ENCODE results near the gene ZFAND4.

The ZFAND4 gene

GRCh38 chr10:45647118-45647517 lies 25.5 kb downstream of the ZFAND4 start:
- H3K36me3 ChIP-seq (ENCODE audit: insufficient read depth, low read length) = no peaks in the 10 kb centered on the region
- H3K9me2 ChIP-seq (replicated peaks; ENCODE audit: low read depth, low read length) = no peaks in the 10 kb centered on the region

GRCh38 chr10:45646384-45647050 lies 26.1 kb downstream of the ZFAND4 start:
- Histone ChIP-seq H3K27me3 (ENCODE audit: insufficient read depth, low read length, poor library complexity, severe bottlenecking) (no peaks in the 10 kb centered on the region), H3K9me2 (replicated peaks; ENCODE audit: low read depth, low read length) (no peaks in the 10 kb centered on the region), H3K4me3 (ENCODE audit: low read length, poor library complexity, severe bottlenecking) (no peak overlapping the region), H3F3A (ENCODE audit: low read depth) (no peaks in the 10 kb centered on the region), H3K9ac (ENCODE audit: low read depth, low read length, poor library complexity, severe bottlenecking) (no peak overlapping the region), H3K4me2 (ENCODE audit: low read depth, low read length, poor library complexity, severe bottlenecking) (no peak overlapping the region), H3K4me1 (ENCODE audit: insufficient read depth, low read length, poor library complexity, severe bottlenecking) (no peaks in the 10 kb centered on the region), H3K79me2 (ENCODE audit: insufficient read depth, low read length) (no peaks in the 10 kb centered on the region), H4K20me1 (ENCODE audit: insufficient read depth, low read length, poor library complexity, severe bottlenecking) (no peaks in the 10 kb centered on the region), H3K9me3 (ENCODE audit: insufficient read depth, low read depth, low read length) (no peaks in the 10 kb centered on the region), H3K36me3 (ENCODE audit: insufficient read depth, low read length) (no peaks in the 10 kb centered on the region), H2AFZ (ENCODE audit: low read length) (no peak overlapping the region)
- no peak for TF ChIP-seq EZH2phosphoT487 (IDR thresholded peaks at IDR 0.05; ENCODE audit: borderline replicate concordance)
- TF ChIP-seq CTCF (conservative IDR thresholded peaks at IDR 0.05; ENCODE audit: low read length) = no peak

More at GRCh38 chr10:45647118-45647517, 25.5 kb downstream of the ZFAND4 start:
- Histone ChIP-seq H3F3A (ENCODE audit: low read depth) (no peaks in the 10 kb centered on the region), H3K4me2 (ENCODE audit: low read depth, low read length, poor library complexity, severe bottlenecking) (no peak overlapping the region), H3K9me3 (ENCODE audit: insufficient read depth, low read depth, low read length) (no peaks in the 10 kb centered on the region), H2AFZ (ENCODE audit: low read length) (no peak overlapping the region), H3K9ac (ENCODE audit: low read depth, low read length, poor library complexity, severe bottlenecking) (no peak overlapping the region), H3K4me1 (ENCODE audit: insufficient read depth, low read length, poor library complexity, severe bottlenecking) (no peaks in the 10 kb centered on the region), H4K20me1 (ENCODE audit: insufficient read depth, low read length, poor library complexity, severe bottlenecking) (no peaks in the 10 kb centered on the region), H3K27me3 (ENCODE audit: insufficient read depth, low read length, poor library complexity, severe bottlenecking) (no peaks in the 10 kb centered on the region), H3K4me3 (ENCODE audit: low read length, poor library complexity, severe bottlenecking) (no peak overlapping the region), H3K79me2 (ENCODE audit: insufficient read depth, low read length) (no peaks in the 10 kb centered on the region)
- TF ChIP-seq EZH2phosphoT487 (IDR thresholded peaks at IDR 0.05; ENCODE audit: borderline replicate concordance) (no peak), CTCF (conservative IDR thresholded peaks at IDR 0.05; ENCODE audit: low read length) (no peak)

- no peak overlapping the region for H2AFZ ChIP-seq (ENCODE audit: low read length)
- no peaks in the 10 kb centered on the region for H3K36me3 ChIP-seq (ENCODE audit: insufficient read depth, low read length)
- H3K4me2 ChIP-seq (ENCODE audit: low read depth, low read length, poor library complexity, severe bottlenecking) = no peak overlapping the region
- TF ChIP-seq CTCF (conservative IDR thresholded peaks at IDR 0.05; ENCODE audit: low read length) (no peak), EZH2phosphoT487 (IDR thresholded peaks at IDR 0.05; ENCODE audit: borderline replicate concordance) (no peak)
- H3K79me2 ChIP-seq (ENCODE audit: insufficient read depth, low read length) = no peaks in the 10 kb centered on the region
- no peaks in the 10 kb centered on the region for H3K4me1 ChIP-seq (ENCODE audit: insufficient read depth, low read length, poor library complexity, severe bottlenecking)
- H3K4me3 ChIP-seq (ENCODE audit: low read length, poor library complexity, severe bottlenecking) = no peak overlapping the region
- no peaks in the 10 kb centered on the region for H3K9me2 ChIP-seq (replicated peaks; ENCODE audit: low read depth, low read length)
- H3K9me3 ChIP-seq (ENCODE audit: insufficient read depth, low read depth, low read length) = no peaks in the 10 kb centered on the region
- H3F3A ChIP-seq (ENCODE audit: low read depth) = no peaks in the 10 kb centered on the region
- H3K27me3 ChIP-seq (ENCODE audit: insufficient read depth, low read length, poor library complexity, severe bottlenecking) = no peaks in the 10 kb centered on the region
- H4K20me1 ChIP-seq (ENCODE audit: insufficient read depth, low read length, poor library complexity, severe bottlenecking) = no peaks in the 10 kb centered on the region
- H3K9ac ChIP-seq (ENCODE audit: low read depth, low read length, poor library complexity, severe bottlenecking) = no peak overlapping the region
Observed at GRCh38 chr10:45644527-45644926, 28.0 kb downstream of the ZFAND4 start.

Data from Loucy (cell line).